HCT116 (cell line): ENCODE results near the gene PLCB1. TPM values are rescaled to one million over a fixed set of nuclear protein-coding genes. Genes with fewer than 3 reads are reported as not detected.

ENCODE experiments used
- ATAC-seq: fragments of 200-7000 bp; cut with Tn5 transposase; 2 replicates; pipeline ENCODE4 v1.9.1; 2020; ENCODE audit warnings: mild to moderate bottlenecking, moderate library complexity
- BruUV-seq: library from RNA; stranded (reverse); fragments of 400-500 nt; replicated peaks from 2 replicates; lab custom pipeline; 2021; lab: Mats Ljungman, UMichigan
- CTCF ChIA-PET: fragments of 300-600 bp; sonication (Branson Sonifier 250); formaldehyde crosslinking; loops from one replicate; lab custom pipeline; 2021; ENCODE audit warnings: antibody characterized with exemption; lab: Charles Lee
- POLR2A ChIA-PET: fragments of 300-600, 350-600 bp; sonication (Branson Sonifier 250); formaldehyde crosslinking; loops from one replicate; lab custom pipeline; 2021; ENCODE audit warnings: antibody characterized with exemption; lab: Charles Lee
- RAD21 ChIA-PET, 2 experiments: fragments of 300-600 bp; sonication (Branson Sonifier 250); formaldehyde crosslinking; loops; one replicate each; lab custom pipeline; 2023; ENCODE audit warnings: low total read pairs in 2 of 2; ENCODE audit not compliant: uncharacterized antibody in 2 of 2, unreplicated experiment in 2 of 2, low non-redundant PET in 1 of 2; lab: Charles Lee
- DNase-seq: peaks from one replicate; pipeline ENCODE4 v3.0.0-alpha.2; 2010; ENCODE audit warnings: low read depth, low spot score
- H2AFZ ChIP-seq: fragments of 200-600 bp; shearing (Covaris generic), sonication (generic); 2 replicates; pipeline ENCODE4 v1.6.1; 2017; ENCODE audit warnings: low read depth, mixed run types, mixed read lengths, antibody characterized with exemption, low read length; ENCODE audit not compliant: poor library complexity, severe bottlenecking
- H3K27ac ChIP-seq: 2 replicates; pipeline ENCODE4 v1.5.1; 2012; ENCODE audit warnings: low read depth, low read length
- H3K27me3 ChIP-seq: fragments of 200-600 bp; sonication (generic); 2 replicates; pipeline ENCODE4 v1.6.1; 2016; ENCODE audit warnings: mixed run types, low read length, mixed read lengths; ENCODE audit not compliant: insufficient read depth
- H3K36me3 ChIP-seq, 2 experiments: fragments of 200-500 bp in 1 of 2; fragments of 200-600 bp in 1 of 2; sonication (Bioruptor generic) in 1 of 2; sonication (generic) in 1 of 2; 2 replicates each; pipeline versions ENCODE4 v1.5.1 to v1.6.1; 2014 to 2016; ENCODE audit warnings: low read length in 2 of 2, inconsistent platforms in 1 of 2, mixed read lengths in 1 of 2, mixed run types in 1 of 2; ENCODE audit not compliant: insufficient read depth in 2 of 2, control insufficient read depth in 1 of 2
- H3K4me1 ChIP-seq, 2 experiments: fragments of 200-600 bp in 1 of 2; sonication (generic) in 1 of 2; 2 replicates each; pipeline versions ENCODE4 v1.5.1 to v1.6.1; 2012 to 2017; ENCODE audit warnings: low read length in 2 of 2, inconsistent platforms in 1 of 2, mild to moderate bottlenecking in 1 of 2, mixed read lengths in 1 of 2, mixed run types in 1 of 2, moderate library complexity in 1 of 2; ENCODE audit not compliant: insufficient read depth in 2 of 2, control insufficient read depth in 1 of 2
- H3K4me2 ChIP-seq: fragments of 200-600 bp; sonication (generic); 2 replicates; pipeline ENCODE4 v1.6.1; 2017; ENCODE audit warnings: mixed run types, low read length, mixed read lengths
- H3K4me3 ChIP-seq, 2 experiments: fragments of 200-600 bp in 1 of 2; sonication (generic) in 1 of 2; replicated peaks in 1 of 2; 2 replicates each; pipeline ENCODE4 v1.5.1; 2011 to 2016; ENCODE audit warnings: low read length in 2 of 2, control low read depth in 1 of 2, low read depth in 1 of 2, mild to moderate bottlenecking in 1 of 2, mixed read lengths in 1 of 2, mixed run types in 1 of 2
- H3K79me2 ChIP-seq: fragments of 200-600 bp; sonication (generic); 2 replicates; pipeline ENCODE4 v1.6.1; 2017; ENCODE audit warnings: mild to moderate bottlenecking, mixed run types, low read length, moderate library complexity, mixed read lengths; ENCODE audit not compliant: insufficient read depth
- H3K9ac ChIP-seq: fragments of 200-600 bp; sonication (generic); 2 replicates; pipeline ENCODE4 v1.6.1; 2016; ENCODE audit warnings: low read length, mixed read lengths
- H3K9me2 ChIP-seq: fragments of 200-600 bp; sonication (generic), shearing (Covaris generic); 2 replicates; pipeline ENCODE4 v1.6.1; 2017; ENCODE audit warnings: mixed run types, mild to moderate bottlenecking, moderate library complexity; ENCODE audit not compliant: insufficient read depth
- H3K9me3 ChIP-seq, 2 experiments: fragments of 200-500 bp in 1 of 2; fragments of 200-600 bp in 1 of 2; sonication (Bioruptor generic) in 1 of 2; sonication (generic) in 1 of 2; 2 replicates each; pipeline ENCODE4 v1.6.1; 2014 to 2017; ENCODE audit warnings: low read length in 2 of 2, mixed read lengths in 2 of 2, inconsistent platforms in 1 of 2, low read depth in 1 of 2, mild to moderate bottlenecking in 1 of 2, mixed run types in 1 of 2, moderate library complexity in 1 of 2; ENCODE audit not compliant: control insufficient read depth in 1 of 2, insufficient read depth in 1 of 2
- H4K20me1 ChIP-seq: fragments of 200-600 bp; sonication (generic), shearing (Covaris generic); 2 replicates; pipeline ENCODE4 v1.6.1; 2017; ENCODE audit warnings: mixed run types, mild to moderate bottlenecking, moderate library complexity; ENCODE audit not compliant: insufficient read depth
- CEBPB ChIP-seq: IDR thresholded peaks from 2 replicates; pipeline ENCODE4 v1.6.1; 2012; ENCODE audit warnings: low read depth
- EGR1 ChIP-seq: IDR thresholded peaks from 2 replicates; pipeline ENCODE4 v1.6.1; 2012; ENCODE audit warnings: low read depth
- EZH2 ChIP-seq: fragments of 200-600 bp; sonication (generic); IDR thresholded peaks from 2 replicates; pipeline ENCODE4 v1.6.1; 2017; ENCODE audit warnings: antibody characterized with exemption, mixed run types
- EZH2phosphoT487 ChIP-seq: fragments of 200-600 bp; IDR thresholded peaks from 2 replicates; pipeline ENCODE4 v1.6.1; 2018; ENCODE audit warnings: antibody characterized with exemption, borderline replicate concordance
- FOSL1 ChIP-seq: IDR thresholded peaks from 2 replicates; pipeline ENCODE4 v1.6.1; 2012; ENCODE audit warnings: low read depth
- POLR2A ChIP-seq: IDR thresholded peaks from 2 replicates; pipeline ENCODE4 v1.7.0; 2011; ENCODE audit warnings: borderline replicate concordance; ENCODE audit not compliant: insufficient read depth, insufficient read length; ENCODE audit errors: extremely low read depth
- POLR2AphosphoS5 ChIP-seq: IDR thresholded peaks from 2 replicates; pipeline ENCODE4 v1.6.1; 2011; ENCODE audit warnings: mild to moderate bottlenecking, low read depth, low read length, moderate library complexity
- SIN3A ChIP-seq: IDR thresholded peaks from 2 replicates; pipeline ENCODE4 v1.6.1; 2012; ENCODE audit warnings: low read depth
- YY1 ChIP-seq: IDR thresholded peaks from 2 replicates; pipeline ENCODE4 v1.6.1; 2011; ENCODE audit warnings: low read length, low read depth, moderate library complexity, mild to moderate bottlenecking; ENCODE audit not compliant: insufficient replicate concordance; ENCODE audit errors: extremely low read depth
- ZFX ChIP-seq: fragments of 450-650 bp; IDR thresholded peaks from 2 replicates; pipeline ENCODE4 v1.6.1; 2017
- intact Hi-C: fragments of 100-400 bp; cut with micrococcal nuclease; formaldehyde crosslinking; loops from 2 replicates; pipeline ENCODE4 v1.10.0; 2022
- total RNA-seq: library from RNA; stranded (reverse); gene quantifications from one replicate; pipeline ENCODE4 v1.2.1, GENCODE V29; 2021; ENCODE audit not compliant: unreplicated experiment
- TF ChIP-seq, protein P1 (sequence below), 3 experiments: fragments of 200-600 bp in 1 of 3; sonication (generic) in 1 of 3; IDR thresholded peaks in 2 of 3; conservative IDR thresholded peaks in 1 of 3; 2 replicates each; pipeline ENCODE4 v1.5.1; 2012 to 2017; ENCODE audit warnings: low read depth in 2 of 3, low read length in 2 of 3, antibody characterized with exemption in 1 of 3, borderline replicate concordance in 1 of 3, control low read depth in 1 of 3, mild to moderate bottlenecking in 1 of 3, mixed read lengths in 1 of 3, mixed run types in 1 of 3, moderate library complexity in 1 of 3; ENCODE audit not compliant: insufficient read depth in 1 of 3
- TF ChIP-seq, protein P2 (sequence below): IDR thresholded peaks from 2 replicates; pipeline ENCODE4 v1.6.1; 2012
- TF ChIP-seq, protein P3 (sequence below): IDR thresholded peaks from 2 replicates; pipeline ENCODE4 v1.6.1; 2011; ENCODE audit warnings: mild to moderate bottlenecking, low read length, moderate library complexity; ENCODE audit not compliant: insufficient replicate concordance; ENCODE audit errors: extremely low read depth

PLCB1 gene
- total RNA-seq, 1 experiment from 2014 or later, result 15.8 TPM

DNA sequence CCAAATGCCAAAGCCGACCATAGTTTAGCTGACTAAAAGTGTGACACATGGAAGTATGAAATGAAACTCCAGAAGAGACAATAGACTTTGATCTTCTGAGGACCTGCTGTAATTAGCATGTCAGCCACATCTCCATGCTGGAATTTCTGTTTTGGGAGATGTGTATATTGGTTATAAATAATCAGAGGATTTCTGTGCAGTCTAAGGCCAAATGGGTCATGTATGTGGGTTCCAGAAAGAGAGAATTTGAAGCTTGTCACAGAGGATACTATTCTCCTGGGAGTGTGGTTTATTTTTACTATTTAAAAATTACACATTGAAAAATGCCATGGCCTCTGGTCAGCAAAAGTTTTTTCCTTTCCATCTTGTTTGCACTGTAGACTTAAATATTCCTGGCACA, 531.4 kb downstream of the PLCB1 start:
- BruUV-seq, result no TSS peak

More for the DNA sequence above, 531.4 kb downstream of the PLCB1 start:
- Histone ChIP-seq H3K4me2 (no peak overlapping the region), H3K27ac (no peak overlapping the region), H3K9me3 (no peaks in the 10 kb centered on the region), H3K36me3 (no peaks in the 10 kb centered on the region), H3K9ac (no peak overlapping the region), H3K79me2 (no peaks in the 10 kb centered on the region), H2AFZ (no peak overlapping the region), H3K4me3 (no peak overlapping the region), H3K9me2 (no peaks in the 10 kb centered on the region), H3K4me1 (no peaks in the 10 kb centered on the region), H4K20me1 (no peaks in the 10 kb centered on the region), H3K27me3 (no peaks in the 10 kb centered on the region)
- TF ChIP-seq POLR2AphosphoS5 (no peak), YY1 (no peak), FOSL1 (no peak), EGR1 (no peak), SIN3A (no peak), CEBPB (no peak), EZH2phosphoT487 (no peak), ZFX (no peak), POLR2A (no peak), EZH2 (no peak)
- TF ChIP-seq, protein P1, sequence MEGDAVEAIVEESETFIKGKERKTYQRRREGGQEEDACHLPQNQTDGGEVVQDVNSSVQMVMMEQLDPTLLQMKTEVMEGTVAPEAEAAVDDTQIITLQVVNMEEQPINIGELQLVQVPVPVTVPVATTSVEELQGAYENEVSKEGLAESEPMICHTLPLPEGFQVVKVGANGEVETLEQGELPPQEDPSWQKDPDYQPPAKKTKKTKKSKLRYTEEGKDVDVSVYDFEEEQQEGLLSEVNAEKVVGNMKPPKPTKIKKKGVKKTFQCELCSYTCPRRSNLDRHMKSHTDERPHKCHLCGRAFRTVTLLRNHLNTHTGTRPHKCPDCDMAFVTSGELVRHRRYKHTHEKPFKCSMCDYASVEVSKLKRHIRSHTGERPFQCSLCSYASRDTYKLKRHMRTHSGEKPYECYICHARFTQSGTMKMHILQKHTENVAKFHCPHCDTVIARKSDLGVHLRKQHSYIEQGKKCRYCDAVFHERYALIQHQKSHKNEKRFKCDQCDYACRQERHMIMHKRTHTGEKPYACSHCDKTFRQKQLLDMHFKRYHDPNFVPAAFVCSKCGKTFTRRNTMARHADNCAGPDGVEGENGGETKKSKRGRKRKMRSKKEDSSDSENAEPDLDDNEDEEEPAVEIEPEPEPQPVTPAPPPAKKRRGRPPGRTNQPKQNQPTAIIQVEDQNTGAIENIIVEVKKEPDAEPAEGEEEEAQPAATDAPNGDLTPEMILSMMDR (IDR thresholded peaks at IDR 0.05 in 2 of 3, conservative IDR thresholded peaks at IDR 0.05 in 1 of 3; ENCODE audit: borderline replicate concordance in 1 of 3, insufficient read depth in 1 of 3, low read depth in 2 of 3, low read length in 2 of 3), result no peak
- TF ChIP-seq, protein P2, sequence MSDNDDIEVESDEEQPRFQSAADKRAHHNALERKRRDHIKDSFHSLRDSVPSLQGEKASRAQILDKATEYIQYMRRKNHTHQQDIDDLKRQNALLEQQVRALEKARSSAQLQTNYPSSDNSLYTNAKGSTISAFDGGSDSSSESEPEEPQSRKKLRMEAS, result no peak
- TF ChIP-seq, protein P3, sequence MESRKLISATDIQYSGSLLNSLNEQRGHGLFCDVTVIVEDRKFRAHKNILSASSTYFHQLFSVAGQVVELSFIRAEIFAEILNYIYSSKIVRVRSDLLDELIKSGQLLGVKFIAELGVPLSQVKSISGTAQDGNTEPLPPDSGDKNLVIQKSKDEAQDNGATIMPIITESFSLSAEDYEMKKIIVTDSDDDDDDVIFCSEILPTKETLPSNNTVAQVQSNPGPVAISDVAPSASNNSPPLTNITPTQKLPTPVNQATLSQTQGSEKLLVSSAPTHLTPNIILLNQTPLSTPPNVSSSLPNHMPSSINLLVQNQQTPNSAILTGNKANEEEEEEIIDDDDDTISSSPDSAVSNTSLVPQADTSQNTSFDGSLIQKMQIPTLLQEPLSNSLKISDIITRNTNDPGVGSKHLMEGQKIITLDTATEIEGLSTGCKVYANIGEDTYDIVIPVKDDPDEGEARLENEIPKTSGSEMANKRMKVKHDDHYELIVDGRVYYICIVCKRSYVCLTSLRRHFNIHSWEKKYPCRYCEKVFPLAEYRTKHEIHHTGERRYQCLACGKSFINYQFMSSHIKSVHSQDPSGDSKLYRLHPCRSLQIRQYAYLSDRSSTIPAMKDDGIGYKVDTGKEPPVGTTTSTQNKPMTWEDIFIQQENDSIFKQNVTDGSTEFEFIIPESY, result no peak
- intact Hi-C loops, result no loop called here
- RAD21 ChIA-PET, result no interaction called here
- POLR2A ChIA-PET, result no interaction called here
- CTCF ChIA-PET, result no interaction called here
- ATAC-seq (no peak), DNase-seq (no peak)
